ENCODE data around the gene SCFD2.

- TF ChIP-seq CTCF (IDR thresholded peaks at IDR 0.05) (no peak), EP300 (IDR thresholded peaks at IDR 0.05; ENCODE audit: borderline replicate concordance in 1 of 2, low read depth in 1 of 2, low read length in 1 of 2) (no peak), GABPA (IDR thresholded peaks at IDR 0.05; ENCODE audit: low read depth) (no peak), JUND (IDR thresholded peaks at IDR 0.05) (no peak), GATA2 (CRISPR knock-in tag; IDR thresholded peaks at IDR 0.05) (no peak), REST (IDR thresholded peaks at IDR 0.05; ENCODE audit: low read depth, low read length) (no peak), SMC3 (IDR thresholded peaks at IDR 0.05; ENCODE audit: low read depth, low read length) (no peak), TEAD4 (IDR thresholded peaks at IDR 0.05; ENCODE audit: borderline replicate concordance, insufficient read depth) (no peak), TCF12 (IDR thresholded peaks at IDR 0.05) (no peak)
Observed at GRCh38 chr4:52964011-52964410, 401.9 kb downstream of the SCFD2 start.
